Daoy (cell line): ENCODE data around the gene B3GALT6. TPM values are rescaled to one million over a fixed set of nuclear protein-coding genes. Genes with fewer than 3 reads are reported as not detected.
A peak's percentile ranks its signal among the peaks of the same experiment; 100 is the strongest.
"Not testable (repeated sequence)": the region's sequence is repeated elsewhere in the genome, so short reads cannot be mapped to it uniquely, and the experiment has no call there.

Source experiments
- DNase-seq: peaks from one replicate; pipeline ENCODE4 v3.0.0-alpha.2; 2015; ENCODE audit warnings: low read depth
- total RNA-seq: library from RNA; depleted of rRNA; stranded (reverse); fragments of >200 nt; shearing (Covaris generic); gene quantifications from 2 replicates; pipeline ENCODE4 v1.2.3, GENCODE V29; 2014

B3GALT6 gene
- total RNA-seq, 1 experiment from 2014 or later: 44.5 TPM

- peak; percentile 26 for DNase-seq
Observed at GRCh38 chr1:1244192-1244811, 12.3 kb downstream of the B3GALT6 start.

GRCh38 chr1:1245178-1245816, 13.3 kb downstream of the B3GALT6 start:
- no peak for DNase-seq

- no peak for DNase-seq
Observed at GRCh38 chr1:1245817-1246576, 14.0 kb downstream of the B3GALT6 start.

- DNase-seq: peak; percentile 25
Observed at GRCh38 chr1:1246577-1247340, 14.7 kb downstream of the B3GALT6 start, which contains the start of gene C1QTNF12. TSS of gene C1QTNF12 (minus strand) at chr1:1246722. CDS start at chr1:1246690, 32 bp downstream.

- no peak for DNase-seq
Observed at GRCh38 chr1:1247341-1247913, 15.4 kb downstream of the B3GALT6 start.

GRCh38 chr1:1248009-1248913, 16.2 kb downstream of the B3GALT6 start:
- not testable (repeated sequence) for DNase-seq

- no peak for DNase-seq
Observed at GRCh38 chr1:1250786-1251284, 18.8 kb downstream of the B3GALT6 start.

- DNase-seq: no peak
Observed at GRCh38 chr1:1253314-1253713, 21.3 kb downstream of the B3GALT6 start.

GRCh38 chr1:1253972-1254666, 22.1 kb downstream of the B3GALT6 start:
- no peak for DNase-seq

- no peak for DNase-seq
Observed at GRCh38 chr1:1254667-1254998, 22.6 kb downstream of the B3GALT6 start.

- DNase-seq: no peak
Observed at GRCh38 chr1:1255078-1255477, 23.0 kb downstream of the B3GALT6 start.

GRCh38 chr1:1255611-1256010, 23.6 kb downstream of the B3GALT6 start:
- DNase-seq: no peak

GRCh38 chr1:1256956-1257871, 25.2 kb downstream of the B3GALT6 start:
- no peak for DNase-seq

GRCh38 chr1:1259119-1259488, 27.1 kb downstream of the B3GALT6 start:
- no peak for DNase-seq

GRCh38 chr1:1259540-1259939, 27.5 kb downstream of the B3GALT6 start:
- DNase-seq: no peak

GRCh38 chr1:1259951-1260600, 28.0 kb downstream of the B3GALT6 start:
- DNase-seq: no peak

GRCh38 chr1:1260843-1261560, 29.0 kb downstream of the B3GALT6 start:
- no peak for DNase-seq

- DNase-seq: no peak
Observed at GRCh38 chr1:1262071-1262470, 30.0 kb downstream of the B3GALT6 start.
